ENCODE measurements around the gene KCNQ5. TPM values are rescaled to one million over a fixed set of nuclear protein-coding genes. Genes with fewer than 3 reads are reported as not detected.

The KCNQ5 gene
- total RNA-seq, 4 donors from 2014 or later: 0.14 to 1.2 (median 0.48) TPM; not detected in 1

GRCh38 chr6:72740135-72740534 is 118.3 kb downstream of the KCNQ5 start:
- H3K27ac ChIP-seq: no peak overlapping the region
- WGBS, 2 donors (ENCODE audit: low coverage in 1 of 2): 71 to 75% methylated on average over 2 of the region's 2 CpGs

GRCh38 chr6:72741083-72741482 is 119.2 kb downstream of the KCNQ5 start:
- H3K27ac ChIP-seq: no peak overlapping the region
- intact Hi-C loops (cut with DNase I; ENCODE audit: low total_unique reads) (no loop called here), in situ Hi-C loops (cut with MboI; ENCODE audit: low pct_ligation_motif_present in 1 of 4, low pct_unique_long_range_greater_than_20kb in 1 of 4, low sequenced_read_pairs in 3 of 4) (no loop called here)
- no peaks in the 10 kb centered on the region for H3K27me3 ChIP-seq
- H3K4me3 ChIP-seq: no peak overlapping the region
- WGBS, 2 donors (ENCODE audit: low coverage in 1 of 2): 42 to 59% methylated on average over 3 of the region's 3 CpGs
- no peak for DNase-seq
- no peaks in the 10 kb centered on the region for H3K9me3 ChIP-seq
- no peaks in the 10 kb centered on the region for H3K36me3 ChIP-seq
- no peaks in the 10 kb centered on the region for H3K4me1 ChIP-seq
- TF ChIP-seq POLR2A (IDR thresholded peaks at IDR 0.05): no peak
- no peak for TF ChIP-seq CTCF (IDR thresholded peaks at IDR 0.05)
- TF ChIP-seq EP300 (IDR thresholded peaks at IDR 0.05; ENCODE audit: low read depth): no peak
- TF ChIP-seq POLR2AphosphoS5 (IDR thresholded peaks at IDR 0.05): no peak

More at GRCh38 chr6:72740135-72740534, 118.3 kb downstream of the KCNQ5 start:
- no peaks in the 10 kb centered on the region for H3K4me1 ChIP-seq
- no peak for DNase-seq
- H3K27me3 ChIP-seq: no peaks in the 10 kb centered on the region
- TF ChIP-seq POLR2A (IDR thresholded peaks at IDR 0.05): no peak
- no peak for TF ChIP-seq CTCF (IDR thresholded peaks at IDR 0.05)
- no peak for TF ChIP-seq POLR2AphosphoS5 (IDR thresholded peaks at IDR 0.05)
- no peak for TF ChIP-seq EP300 (IDR thresholded peaks at IDR 0.05; ENCODE audit: low read depth)
- no peak overlapping the region for H3K4me3 ChIP-seq
- no peaks in the 10 kb centered on the region for H3K9me3 ChIP-seq
- in situ Hi-C loops (cut with MboI; ENCODE audit: low pct_ligation_motif_present in 1 of 4, low pct_unique_long_range_greater_than_20kb in 1 of 4, low sequenced_read_pairs in 3 of 4) (no loop called here), intact Hi-C loops (cut with DNase I; ENCODE audit: low total_unique reads) (no loop called here)
- no peaks in the 10 kb centered on the region for H3K36me3 ChIP-seq

DNA sequence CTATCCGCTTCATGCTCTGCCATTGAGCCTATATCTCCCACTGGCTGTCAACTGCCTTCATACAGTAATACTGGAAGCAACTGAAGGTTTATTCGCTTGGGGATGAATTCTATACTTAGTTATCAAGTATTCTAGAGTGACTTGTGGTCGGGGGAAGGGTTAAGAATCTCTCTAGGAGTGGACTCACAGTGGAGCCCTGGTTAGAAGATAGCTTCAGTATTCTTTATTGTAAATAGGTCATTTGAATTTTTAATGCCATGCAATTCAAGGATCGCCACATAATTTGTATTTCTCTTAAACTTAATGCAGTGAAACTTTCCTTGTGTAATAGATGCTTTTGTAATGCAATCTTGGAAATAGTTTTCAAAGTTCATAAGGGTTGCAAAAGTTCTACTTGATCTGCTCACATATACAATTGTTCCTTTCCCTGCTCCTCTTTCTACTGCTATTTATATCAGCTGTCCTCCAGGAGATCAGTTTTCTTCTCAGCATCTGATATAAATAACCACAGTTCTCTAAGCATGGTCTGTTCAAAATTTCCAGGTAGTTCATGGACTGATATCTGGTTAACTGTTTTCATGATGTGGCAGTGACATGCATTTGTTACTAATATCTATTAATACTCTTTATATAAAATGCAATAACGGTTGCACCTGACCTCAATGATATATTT is 120.3 kb downstream of the KCNQ5 start:
- no peaks in the 10 kb centered on the region for H3K9me3 ChIP-seq
- H3K27me3 ChIP-seq: no peaks in the 10 kb centered on the region
- H3K4me3 ChIP-seq: no peak overlapping the region
- intact Hi-C loops (cut with DNase I; ENCODE audit: low total_unique reads) (no loop called here), in situ Hi-C loops (cut with MboI; ENCODE audit: low pct_ligation_motif_present in 1 of 4, low pct_unique_long_range_greater_than_20kb in 1 of 4, low sequenced_read_pairs in 3 of 4) (no loop called here)
- no peak for DNase-seq
- 77 to 83% methylated on average over 5 of the region's 5 CpGs for WGBS, 2 donors (ENCODE audit: low coverage in 1 of 2)
- no peaks in the 10 kb centered on the region for H3K4me1 ChIP-seq
- H3K36me3 ChIP-seq: no peaks in the 10 kb centered on the region
- H3K27ac ChIP-seq: no peak overlapping the region
- TF ChIP-seq CTCF (IDR thresholded peaks at IDR 0.05) (no peak), POLR2A (IDR thresholded peaks at IDR 0.05) (no peak), POLR2AphosphoS5 (IDR thresholded peaks at IDR 0.05) (no peak), EP300 (IDR thresholded peaks at IDR 0.05; ENCODE audit: low read depth) (no peak)

DNA sequence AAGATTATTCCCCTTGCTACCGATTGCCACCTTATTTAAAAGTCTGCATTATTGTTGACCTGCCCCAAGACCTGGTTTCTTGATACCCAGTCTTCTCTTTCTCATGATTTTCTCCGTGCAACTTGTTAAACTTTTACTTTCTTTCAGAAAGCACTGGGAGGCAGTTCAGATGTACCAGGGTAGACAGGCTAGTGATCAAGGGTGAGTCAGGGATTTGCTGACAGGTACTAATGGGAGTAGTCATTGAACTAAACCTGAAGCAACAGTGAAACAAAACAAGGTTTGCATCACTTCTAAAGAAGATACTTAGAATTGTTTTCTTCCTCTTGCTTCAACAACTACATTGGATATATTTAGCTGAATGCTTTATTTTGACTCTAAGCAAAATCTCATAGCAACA is 124.4 kb downstream of the KCNQ5 start:
- Histone ChIP-seq H3K27ac (no peak overlapping the region), H3K27me3 (no peaks in the 10 kb centered on the region), H3K4me1 (no peaks in the 10 kb centered on the region), H3K9me3 (no peaks in the 10 kb centered on the region), H3K4me3 (no peak overlapping the region), H3K36me3 (no peaks in the 10 kb centered on the region)
- in situ Hi-C loops (cut with MboI; ENCODE audit: low pct_ligation_motif_present in 1 of 4, low pct_unique_long_range_greater_than_20kb in 1 of 4, low sequenced_read_pairs in 3 of 4): no loop called here
- 60 to 70% methylated on average over 2 of the region's 2 CpGs for WGBS, 2 donors (ENCODE audit: low coverage in 1 of 2)
- TF ChIP-seq POLR2AphosphoS5 (IDR thresholded peaks at IDR 0.05) (no peak), POLR2A (IDR thresholded peaks at IDR 0.05) (no peak), CTCF (IDR thresholded peaks at IDR 0.05) (no peak), EP300 (IDR thresholded peaks at IDR 0.05; ENCODE audit: low read depth) (no peak)
- no peak for DNase-seq
- intact Hi-C loops (cut with DNase I; ENCODE audit: low total_unique reads): no loop called here

All from transverse colon (tissue), 4 donors.